HG02763 (cell line): ENCODE results near the gene XYLT1.

Experiments
- ATAC-seq: cut with Tn5 transposase; IDR thresholded peaks from one replicate; pipeline ENCODE4 v1.9.1; 2021; ENCODE audit warnings: mild to moderate bottlenecking, moderate library complexity; ENCODE audit not compliant: unreplicated experiment

The XYLT1 gene

DNA sequence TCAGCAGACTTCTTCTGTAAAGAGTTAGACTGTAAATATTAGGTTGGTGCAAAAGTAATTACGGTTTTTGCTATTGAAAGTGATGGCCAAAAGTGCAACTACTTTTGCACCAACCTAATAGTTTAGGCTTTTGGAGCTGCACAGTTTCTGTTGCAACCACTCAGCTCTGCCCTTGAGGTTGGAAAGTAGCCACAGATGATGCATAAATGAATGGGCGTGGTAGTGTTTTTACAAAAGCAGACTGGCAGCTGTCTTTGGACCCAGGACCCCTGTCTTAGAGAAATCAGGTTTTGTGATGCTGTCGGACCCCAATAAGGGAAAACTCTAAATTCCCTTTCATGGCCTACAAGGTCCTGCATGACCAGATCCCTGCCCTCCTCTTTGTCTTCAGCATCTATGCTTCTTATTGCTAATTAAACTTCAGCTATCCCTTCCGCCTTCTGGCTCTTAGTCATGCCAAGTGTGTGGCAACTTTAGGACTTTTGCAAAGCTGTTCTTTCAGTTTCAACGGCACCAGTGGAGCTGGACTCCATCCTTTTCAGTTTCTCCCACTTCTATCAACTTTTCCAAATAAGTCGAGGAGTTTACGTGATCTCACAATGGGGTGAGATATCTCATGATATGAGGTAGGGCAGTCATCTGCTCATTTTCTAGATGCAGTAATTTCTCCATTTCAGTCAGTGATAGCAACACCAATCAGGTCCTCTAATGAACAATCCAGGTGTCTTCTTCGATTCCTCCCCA lies 232.3 kb downstream of the XYLT1 start:
- no peak for ATAC-seq

DNA sequence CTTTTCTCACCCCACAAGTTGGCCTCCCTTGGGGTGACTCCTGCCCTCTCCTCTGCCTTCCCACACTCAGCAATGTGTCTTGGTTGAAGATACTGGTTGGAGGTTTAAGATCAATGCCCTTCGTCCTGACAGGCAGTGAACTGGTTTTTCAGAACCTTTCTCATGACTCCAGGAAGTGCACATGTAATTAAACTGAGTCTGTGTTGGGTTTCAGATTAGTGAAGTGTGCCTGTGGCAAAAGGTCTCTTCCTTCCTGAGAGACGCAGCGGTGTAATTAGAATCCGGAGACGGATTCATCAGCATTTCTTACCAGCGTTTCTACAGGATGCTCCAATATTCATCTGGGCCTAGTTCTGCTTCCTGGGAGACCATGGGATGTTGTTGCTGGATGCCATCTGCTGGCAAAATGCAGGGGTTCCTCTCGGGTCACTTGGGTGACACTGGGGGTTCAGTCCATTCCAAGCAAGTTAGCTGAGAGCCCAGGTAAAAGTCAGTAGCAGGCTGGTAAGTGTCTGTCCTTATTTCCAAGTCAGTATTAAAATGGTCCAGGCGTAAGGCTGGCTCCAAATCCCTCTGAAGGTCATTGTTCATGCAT lies 233.3 kb downstream of the XYLT1 start:
- no peak for ATAC-seq

DNA sequence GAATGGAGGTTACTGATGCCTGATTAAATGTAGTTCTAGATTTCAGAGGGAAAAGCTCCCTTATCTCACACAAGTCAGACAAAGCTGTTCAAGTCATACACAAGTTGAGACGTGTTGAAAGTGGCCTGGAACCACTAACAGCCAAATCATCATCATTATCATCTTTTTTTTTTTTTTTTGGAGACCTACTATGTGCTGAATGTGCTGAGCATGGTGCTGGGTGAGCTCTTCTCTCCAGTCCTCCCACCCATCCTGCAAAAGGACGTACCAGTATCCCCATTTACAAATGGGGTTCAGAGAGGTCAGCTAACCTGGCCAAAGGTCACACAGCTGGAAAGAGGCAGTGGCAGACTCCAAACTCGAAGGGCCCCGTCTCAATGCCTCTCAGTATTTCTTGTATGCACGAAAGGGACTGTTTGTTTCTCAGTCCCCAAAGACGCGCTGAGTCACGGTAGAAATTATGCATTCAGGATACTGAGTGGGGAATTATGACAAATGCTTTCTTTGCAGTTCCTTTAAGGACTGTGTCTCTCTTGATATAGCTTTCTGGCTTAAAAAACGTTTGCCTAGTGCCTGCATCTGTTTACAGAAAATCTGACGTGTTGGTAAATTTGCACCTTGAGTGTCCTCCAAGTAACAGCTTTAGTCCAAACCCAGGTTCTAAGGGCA lies 235.5 kb downstream of the XYLT1 start:
- no peak for ATAC-seq

DNA sequence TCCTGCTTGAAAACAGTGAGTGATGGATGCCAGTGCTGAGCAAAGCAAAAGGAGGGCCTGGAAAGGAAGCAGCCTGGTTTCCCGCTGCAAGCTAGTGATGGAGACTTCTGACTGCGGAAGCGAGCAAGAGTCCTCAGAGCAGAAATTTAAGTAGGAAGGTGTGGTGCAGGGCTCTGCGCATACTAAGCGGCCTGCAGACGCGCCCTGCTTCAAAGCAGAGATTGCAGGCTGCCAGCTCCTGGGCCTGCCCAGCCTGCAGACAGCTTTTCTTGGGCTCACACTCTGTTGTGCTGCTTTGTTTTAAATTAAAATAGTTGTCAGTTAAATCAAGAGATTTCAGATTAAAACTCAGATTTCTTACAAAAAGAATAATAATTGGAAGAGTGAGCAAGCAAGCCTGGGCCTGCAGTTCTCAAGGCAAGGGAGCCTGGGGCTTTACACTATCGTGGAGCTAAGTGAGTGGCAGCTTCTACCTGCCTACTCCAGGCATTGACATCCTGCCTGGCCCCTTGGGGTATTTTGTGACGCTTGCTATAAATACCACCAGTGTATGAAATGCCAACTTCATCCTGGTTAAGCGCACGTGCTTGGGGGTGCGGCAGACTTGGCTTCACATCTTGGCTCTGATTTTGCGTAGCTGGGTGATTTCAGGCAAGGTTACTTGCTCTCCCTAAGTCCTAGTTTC lies 237.3 kb downstream of the XYLT1 start:
- ATAC-seq, result no peak

DNA sequence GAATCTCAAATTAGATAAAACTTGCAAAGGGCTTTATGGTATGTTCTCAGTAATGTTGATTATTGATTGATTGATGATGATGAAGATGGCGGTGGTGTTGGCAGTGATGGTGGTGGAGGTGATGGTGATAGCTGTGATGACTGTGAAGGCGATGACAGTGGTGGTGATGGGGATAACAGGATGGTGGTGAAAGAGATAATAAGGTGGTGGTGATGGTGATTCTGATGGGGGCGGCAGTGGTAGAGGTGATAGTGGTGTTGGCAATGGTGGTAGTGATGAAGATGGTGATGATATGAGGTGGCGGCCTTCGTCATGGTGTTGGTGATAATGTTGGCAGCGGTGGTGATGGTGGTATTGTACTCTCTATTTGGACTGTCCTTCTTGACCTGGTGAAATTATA lies 238.3 kb downstream of the XYLT1 start:
- ATAC-seq, result no peak

DNA sequence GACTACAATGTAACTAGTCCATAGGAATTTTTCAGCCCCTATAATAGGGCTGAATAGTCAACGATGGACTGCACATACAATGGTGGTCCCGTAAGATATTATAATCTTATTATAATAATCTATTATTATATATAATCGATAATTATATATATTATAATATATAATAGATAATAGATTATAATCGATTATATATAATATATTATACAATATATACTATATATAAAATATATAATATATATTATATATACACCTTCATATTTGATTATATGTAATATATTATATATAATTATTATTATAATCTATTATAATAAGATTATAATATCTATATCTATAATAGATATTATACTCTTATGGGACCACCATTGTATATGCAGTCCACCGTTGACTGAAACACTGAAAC lies 238.8 kb downstream of the XYLT1 start:
- no peak for ATAC-seq

DNA sequence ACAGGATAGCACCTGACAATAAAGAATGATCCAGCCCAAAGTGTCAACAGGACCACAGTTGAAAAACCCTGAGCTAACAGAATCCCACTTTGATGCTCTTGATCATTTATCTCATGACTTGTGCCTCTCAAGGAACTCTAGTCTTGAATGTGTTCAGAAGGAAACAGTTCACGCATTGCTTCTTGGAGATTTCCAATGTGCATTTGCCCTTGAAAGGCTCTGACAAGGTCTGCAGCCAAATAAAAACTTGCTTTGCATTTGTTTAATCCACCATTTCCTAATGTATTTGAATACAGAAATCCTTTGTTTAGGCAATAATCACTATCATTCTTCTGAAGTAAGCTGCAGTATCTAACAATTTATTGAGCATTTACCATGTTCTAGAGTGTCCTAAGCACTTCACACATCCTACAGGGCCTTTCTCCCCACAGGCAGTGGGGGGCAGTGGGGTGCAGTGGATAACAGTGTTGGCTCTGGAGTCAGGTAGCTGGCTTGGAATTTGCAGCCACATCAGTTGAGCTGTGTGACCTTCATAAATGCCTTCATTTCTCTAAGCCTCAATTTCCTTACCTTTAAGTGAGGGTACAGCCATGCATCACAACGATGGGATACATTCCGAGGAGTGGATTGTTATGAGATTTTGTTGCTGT lies 239.7 kb downstream of the XYLT1 start:
- no peak for ATAC-seq

DNA sequence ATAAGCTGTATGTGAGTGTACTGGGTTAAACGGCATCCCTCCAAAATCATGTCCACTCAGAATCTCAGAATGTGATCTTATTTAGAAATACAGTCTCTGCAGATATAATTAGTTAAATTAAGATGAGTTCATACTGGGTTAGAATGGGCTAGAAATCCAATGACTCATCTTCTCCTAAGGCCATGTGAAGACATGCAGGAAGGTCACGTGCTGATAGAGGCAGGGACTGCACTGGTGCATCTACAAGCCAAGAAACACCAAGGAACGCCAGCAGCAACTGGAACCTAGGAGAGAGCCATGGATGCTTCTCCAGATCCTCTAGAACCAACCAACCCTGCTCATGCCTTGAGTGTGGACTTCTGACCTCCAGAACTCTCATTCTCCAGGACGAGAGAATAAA lies 241.0 kb downstream of the XYLT1 start:
- ATAC-seq, result no peak

DNA sequence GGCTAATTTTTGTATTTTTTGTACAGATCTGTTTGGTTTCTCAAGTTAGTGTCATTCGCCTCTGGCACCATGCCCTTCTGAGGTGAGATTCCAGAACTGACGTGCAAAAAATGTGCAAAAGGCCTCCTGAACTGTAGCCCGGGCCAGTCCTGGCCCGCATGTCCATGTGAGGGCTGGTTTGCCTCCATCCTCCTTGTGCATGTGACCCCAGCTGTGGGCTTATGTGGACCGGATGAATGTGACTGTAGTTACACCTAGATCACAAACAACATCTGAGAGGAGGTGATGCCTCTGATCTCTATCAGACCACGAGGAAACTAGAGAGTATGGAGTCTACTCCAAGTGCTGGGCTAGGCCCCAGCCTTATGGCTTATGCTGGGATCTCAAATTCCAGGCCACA lies 241.6 kb downstream of the XYLT1 start:
- no peak for ATAC-seq

DNA sequence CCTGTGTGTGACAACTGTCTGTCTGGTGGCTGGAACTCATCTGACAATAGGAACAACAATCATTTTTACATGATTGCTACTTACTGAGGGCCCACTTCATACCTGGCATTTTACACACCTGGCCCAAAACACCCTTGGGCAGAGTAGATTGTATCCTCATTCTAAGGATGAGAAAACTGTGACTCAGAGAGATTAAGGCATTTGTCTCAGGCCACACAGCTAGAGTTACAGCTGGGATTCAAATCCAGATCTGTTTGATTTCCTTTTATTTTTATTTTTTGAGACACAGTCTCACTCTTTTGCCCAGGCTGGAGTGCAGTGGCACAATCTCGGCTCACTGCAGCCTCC lies 242.1 kb downstream of the XYLT1 start:
- no peak for ATAC-seq

DNA sequence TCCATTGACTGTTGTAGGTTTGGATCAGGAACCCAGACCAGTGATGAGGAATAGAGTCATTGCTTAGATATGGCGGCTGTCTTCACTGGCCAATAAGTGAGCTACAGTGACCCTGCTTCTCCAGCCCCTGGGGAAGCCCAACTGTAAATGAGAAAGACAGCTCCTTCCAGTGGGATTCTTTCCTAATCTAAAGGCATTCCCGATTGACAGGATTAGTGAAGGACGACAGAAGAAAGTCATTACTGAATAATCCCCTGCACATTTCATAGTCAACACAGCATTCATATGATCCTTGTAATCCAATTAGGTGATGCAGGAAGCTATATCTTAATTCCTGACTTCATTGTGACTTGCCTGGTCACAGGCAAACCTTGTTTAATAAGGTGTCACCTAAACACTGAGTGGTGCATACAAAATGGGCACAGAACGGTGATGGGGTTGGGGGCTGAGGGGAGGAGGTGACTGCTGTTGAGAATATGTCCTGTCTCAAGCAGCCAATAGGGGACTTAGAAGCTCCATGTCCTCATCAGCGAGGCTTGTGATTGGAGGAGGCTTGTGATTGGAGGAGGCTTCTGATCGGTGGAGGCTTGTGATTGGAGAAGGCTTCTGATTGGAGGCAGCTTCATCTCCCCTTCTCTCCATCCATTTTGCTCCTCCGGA lies 242.6 kb downstream of the XYLT1 start:
- ATAC-seq, result no peak

DNA sequence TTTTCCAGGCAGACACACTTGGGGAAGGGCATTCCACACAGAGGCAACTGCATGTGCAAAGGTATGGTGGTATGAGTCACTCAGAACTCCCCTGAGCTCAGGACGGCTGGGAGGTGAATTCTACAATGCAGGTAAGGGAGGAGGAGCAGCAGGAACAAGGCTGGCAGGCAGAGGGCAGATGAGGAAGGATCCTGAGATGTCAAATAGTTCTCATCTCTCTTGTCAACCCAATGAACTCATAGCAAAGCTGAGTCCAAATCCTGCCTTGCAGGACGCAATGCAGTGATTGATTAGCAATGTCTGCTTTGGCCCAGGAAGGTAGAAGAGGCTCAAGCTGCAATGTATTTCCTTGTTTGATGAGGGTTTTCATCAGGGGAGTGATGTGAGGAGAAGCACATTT lies 243.5 kb downstream of the XYLT1 start:
- ATAC-seq, result no peak

DNA sequence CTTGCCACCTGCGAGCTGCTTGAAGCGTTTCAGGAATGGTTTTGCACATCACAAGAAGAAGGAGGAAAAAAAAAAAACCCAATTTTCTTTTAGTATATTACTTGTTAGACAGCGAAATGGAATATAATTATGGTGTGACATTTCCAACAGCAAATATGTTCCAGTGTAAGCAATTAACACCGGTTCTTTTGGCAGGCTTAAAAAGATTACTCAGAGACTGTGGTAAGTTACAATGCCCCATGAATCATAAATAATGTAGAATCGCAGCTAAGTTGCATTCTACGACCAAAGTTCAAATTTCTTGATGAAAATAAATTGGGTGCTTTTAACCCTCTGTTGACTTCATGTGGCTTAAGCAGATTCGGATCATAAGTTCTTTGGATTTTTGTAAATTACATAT lies 245.2 kb downstream of the XYLT1 start:
- no peak for ATAC-seq

DNA sequence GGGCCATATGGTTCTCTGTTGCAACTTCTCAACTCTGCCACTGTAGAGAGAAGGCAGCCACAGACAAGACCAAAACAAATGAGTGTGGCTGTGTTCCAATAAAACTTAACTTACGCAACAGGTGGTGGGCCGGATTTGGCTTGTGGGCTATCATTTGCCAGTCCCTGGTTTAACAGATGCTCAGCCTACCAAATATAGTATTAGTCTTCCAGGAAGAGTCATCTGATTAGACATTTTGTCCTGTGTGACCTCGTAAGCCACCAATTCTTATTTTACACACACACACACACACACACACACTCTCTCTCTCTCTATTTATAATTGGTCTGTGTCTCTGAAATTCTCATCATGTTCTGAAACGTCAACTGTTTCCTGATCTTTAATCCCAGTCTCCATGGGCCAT lies 245.9 kb downstream of the XYLT1 start:
- no peak for ATAC-seq

DNA sequence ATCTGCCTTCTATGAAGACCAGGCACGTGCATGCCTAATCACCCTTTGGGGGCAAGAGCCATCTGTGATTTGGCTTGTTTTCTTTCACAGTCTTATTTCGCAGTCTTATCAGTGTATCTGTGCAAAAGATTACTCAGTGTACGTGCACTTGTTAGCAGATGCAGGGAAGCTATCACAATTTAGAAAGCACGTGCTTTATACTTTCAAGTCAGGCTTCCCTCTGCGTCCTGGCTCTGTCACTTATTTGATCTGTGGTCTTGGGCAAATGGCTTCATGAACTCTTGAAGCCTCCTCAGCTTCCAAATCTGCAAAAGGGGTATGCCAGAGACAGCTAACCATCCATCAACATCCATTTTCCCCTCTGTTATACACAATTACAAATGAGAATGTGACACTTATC lies 246.4 kb downstream of the XYLT1 start:
- no peak for ATAC-seq

DNA sequence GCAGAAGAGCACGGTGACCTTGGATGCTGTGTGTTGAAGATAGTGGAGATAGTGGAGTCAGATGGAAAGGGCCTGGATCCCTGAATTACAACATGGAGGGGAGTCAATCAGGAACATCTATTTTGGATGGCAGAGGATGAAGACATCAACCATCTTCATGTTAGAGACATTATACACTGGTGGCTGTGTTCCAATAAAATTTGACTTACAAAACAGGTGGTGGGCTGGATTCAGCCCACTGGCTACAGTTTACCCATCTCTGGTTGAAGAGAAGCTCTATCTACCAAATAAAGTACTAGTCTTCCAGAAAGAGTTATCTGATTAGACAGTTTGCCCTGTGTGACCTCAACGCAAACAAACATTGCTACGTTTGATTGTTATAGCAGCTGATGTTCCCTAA lies 247.2 kb downstream of the XYLT1 start:
- ATAC-seq, result no peak

DNA sequence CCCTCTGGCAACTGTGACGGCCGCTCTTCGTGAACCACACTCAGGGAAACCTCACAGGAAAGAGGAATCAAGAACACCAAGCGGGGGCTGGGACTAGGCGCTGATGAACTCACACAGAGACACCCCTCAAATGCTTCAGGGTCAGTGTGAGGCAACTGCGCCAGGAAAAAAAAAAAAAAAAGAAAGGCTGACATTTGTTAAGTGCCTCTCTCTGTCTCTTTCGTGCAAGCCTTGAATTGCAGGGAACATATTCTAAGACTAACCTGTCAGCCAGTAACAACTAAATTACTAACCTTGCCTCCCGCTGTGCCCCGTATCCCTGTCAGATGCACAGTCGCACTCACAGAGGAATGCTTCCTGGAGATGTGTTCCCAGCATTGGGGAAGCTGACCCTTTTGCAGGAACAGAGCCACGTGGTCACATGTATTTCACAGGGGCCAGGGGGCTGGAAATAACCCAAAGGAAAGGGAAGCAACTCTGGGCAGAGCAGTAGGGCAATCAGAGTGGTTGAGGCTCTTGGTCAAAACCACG lies 247.8 kb downstream of the XYLT1 start:
- no peak for ATAC-seq

DNA sequence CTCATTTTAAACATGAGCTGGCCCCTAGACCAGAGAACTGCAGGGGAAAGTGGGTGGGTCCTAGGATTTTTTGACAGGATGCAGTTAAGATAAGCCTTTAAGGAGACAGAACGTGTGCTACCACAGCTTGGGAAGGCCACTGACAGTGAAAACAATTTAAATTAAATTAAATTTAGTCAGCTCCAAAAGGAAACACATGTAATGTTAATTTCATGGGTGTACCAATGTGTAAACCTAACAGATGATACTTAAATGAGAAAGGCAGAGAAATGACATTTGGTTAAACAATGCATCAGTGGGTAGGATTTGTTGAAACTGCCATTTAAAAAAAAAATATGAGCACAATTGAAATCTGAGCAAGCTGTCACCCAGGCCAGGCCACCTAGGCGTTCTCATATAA lies 250.8 kb downstream of the XYLT1 start:
- no peak for ATAC-seq

DNA sequence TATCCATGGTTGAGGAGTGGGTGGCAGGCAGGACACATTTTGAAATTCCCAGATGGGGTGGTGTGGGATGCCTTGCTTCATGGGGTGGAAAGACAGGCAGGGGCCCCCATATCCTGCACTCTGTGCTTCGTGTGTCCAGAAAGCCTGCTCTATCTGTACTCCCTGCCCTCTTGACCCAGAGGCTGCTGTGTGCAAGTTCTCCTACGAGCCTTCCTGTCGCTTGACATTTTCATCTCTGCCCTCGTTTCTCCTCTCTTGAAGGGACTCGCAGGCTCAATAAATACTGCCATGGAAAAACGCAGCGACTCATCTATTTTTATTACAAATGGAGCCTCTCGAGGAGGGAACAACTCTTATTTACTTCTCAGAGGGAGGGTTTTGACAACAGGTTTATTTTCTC lies 254.8 kb downstream of the XYLT1 start:
- ATAC-seq, result no peak

DNA sequence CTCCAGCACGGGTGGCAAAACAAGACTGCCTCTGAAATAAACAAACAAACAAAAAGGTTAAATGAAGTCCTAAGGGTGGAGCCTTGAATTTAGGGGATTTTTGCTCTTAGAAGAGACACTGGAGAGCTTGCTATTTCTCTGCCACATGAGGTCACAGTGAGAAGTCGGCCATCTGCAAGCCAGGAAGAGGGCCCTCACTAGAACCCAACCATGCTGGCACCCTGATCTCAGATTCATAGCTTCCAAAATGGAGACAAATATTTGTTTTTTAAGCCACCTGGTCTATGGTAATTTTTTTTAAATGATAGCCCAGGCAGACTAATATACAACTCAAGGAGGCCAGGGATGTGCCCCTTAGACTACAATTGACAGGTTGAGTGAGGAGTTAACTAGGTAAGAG lies 255.5 kb downstream of the XYLT1 start:
- ATAC-seq, result no peak

DNA sequence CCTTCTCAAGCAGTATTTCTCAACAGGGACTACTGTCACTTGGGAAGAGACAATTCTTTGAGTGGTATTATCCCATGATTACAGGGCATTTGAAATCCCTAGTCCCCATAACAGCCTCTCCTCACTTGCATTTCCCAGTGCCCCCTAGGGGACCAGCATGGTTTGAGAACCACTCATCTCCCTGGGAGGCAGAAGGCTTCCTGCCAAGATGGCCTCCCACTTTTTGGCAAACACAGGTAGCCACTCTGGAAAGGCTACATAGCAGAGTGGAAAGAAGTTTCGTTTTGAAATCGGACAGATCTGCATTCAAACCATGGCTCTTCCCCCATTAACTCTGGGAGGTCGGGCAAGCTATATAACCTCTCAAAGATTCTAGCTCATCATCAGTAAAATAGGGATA lies 256.8 kb downstream of the XYLT1 start:
- no peak for ATAC-seq
